Cardiac muscle cell (in vitro differentiated cells and primary cell): Measurements from ENCODE around the gene ADGRE1. TPM values are rescaled to one million over a fixed set of nuclear protein-coding genes. Genes with fewer than 3 reads are reported as not detected.

ENCODE experiments used
- DNase-seq, 2 donors: peaks; one replicate each; pipeline versions ENCODE4 v3.0.0 to v3.0.0-alpha.2; 2010 to 2017; ENCODE audit warnings: low read depth in 1 of 2, low spot score in 1 of 2
- H3K27ac ChIP-seq: fragments of 200-600 bp; sonication (generic); 2 replicates; pipeline ENCODE4 v1.5.1; 2016
- H3K27me3 ChIP-seq: fragments of 200-600 bp; sonication (generic); 2 replicates; pipeline ENCODE4 v1.6.0; 2016; ENCODE audit warnings: control low read depth
- H3K36me3 ChIP-seq: fragments of 200-600 bp; sonication (generic); 2 replicates; pipeline ENCODE4 v1.5.1; 2016; ENCODE audit warnings: control low read depth
- H3K4me1 ChIP-seq: fragments of 200-600 bp; sonication (generic); 2 replicates; pipeline ENCODE4 v1.8.1; 2017; ENCODE audit warnings: low read depth, mild to moderate bottlenecking, mixed run types
- H3K4me3 ChIP-seq: fragments of 200-600 bp; sonication (generic); 2 replicates; pipeline ENCODE4 v1.5.1; 2016; ENCODE audit warnings: mild to moderate bottlenecking
- H3K9me3 ChIP-seq: fragments of 200-600 bp; sonication (generic); 2 replicates; pipeline ENCODE4 v1.5.1; 2017; ENCODE audit warnings: low read depth, mild to moderate bottlenecking, control low read depth
- CTCF ChIP-seq: IDR thresholded peaks from 2 replicates; pipeline ENCODE4 v1.5.1; 2012; ENCODE audit warnings: low read depth, mild to moderate bottlenecking, low read length
- polyA plus RNA-seq: library from polyadenylated mRNA; unstranded; fragments of >200 nt; fragmentation: Nextera tagmentation; extraction: Ambion mirVana; gene quantifications from 2 replicates; pipeline ENCODE4 v1.2.1, GENCODE V29; 2016
- total RNA-seq: library from RNA; depleted of rRNA; stranded (reverse); fragments of >200 nt; gene quantifications from 2 replicates; pipeline ENCODE4 v1.2.3, GENCODE V29; 2016

The ADGRE1 gene
- total RNA-seq, result not detected in 2 replicates
- not detected in 2 replicates for polyA plus RNA-seq

- no peaks in the 10 kb centered on the region for H3K36me3 ChIP-seq
- H3K4me3 ChIP-seq, result no peak within 1 kb of the TSS
- TF ChIP-seq CTCF, result no peak
- no peaks in the 10 kb centered on the region for H3K4me1 ChIP-seq
- H3K9me3 ChIP-seq, result no peaks in the 10 kb centered on the region
- H3K27ac ChIP-seq, result no peak within 1 kb of the TSS
- DNase-seq, result no peak
- H3K27me3 ChIP-seq, result no peaks in the 10 kb centered on the region
These were observed at the start of gene ADGRE1 for GRCh38 chr19:6887316-6887715. TSS of gene ADGRE1 (plus strand) at chr19:6887579. CDS start at chr19:6887609, 30 bp downstream.

GRCh38 chr19:6838062-6838655 lies 49.2 kb upstream of the ADGRE1 start:
- Histone ChIP-seq H3K27me3 (no peaks in the 10 kb centered on the region), H3K4me1 (no peaks in the 10 kb centered on the region), H3K9me3 (no peaks in the 10 kb centered on the region), H3K36me3 (no peaks in the 10 kb centered on the region), H3K4me3 (no peak overlapping the region), H3K27ac (no peak overlapping the region)
- DNase-seq, result no peak
- no peak for TF ChIP-seq CTCF

- Histone ChIP-seq H3K36me3 (no peaks in the 10 kb centered on the region), H3K27me3 (no peaks in the 10 kb centered on the region), H3K4me1 (no peaks in the 10 kb centered on the region), H3K27ac (no peak overlapping the region), H3K9me3 (no peaks in the 10 kb centered on the region), H3K4me3 (no peak overlapping the region)
- no peak for DNase-seq
- no peak for TF ChIP-seq CTCF
These were observed 44.3 kb upstream of the ADGRE1 start for GRCh38 chr19:6842871-6843607.

- Histone ChIP-seq H3K36me3 (no peaks in the 10 kb centered on the region), H3K4me3 (no peak overlapping the region), H3K27me3 (no peaks in the 10 kb centered on the region), H3K9me3 (no peaks in the 10 kb centered on the region), H3K4me1 (no peaks in the 10 kb centered on the region), H3K27ac (no peak overlapping the region)
- no peak for DNase-seq
- no peak for TF ChIP-seq CTCF
These were observed 39.6 kb upstream of the ADGRE1 start for GRCh38 chr19:6847828-6848200.

GRCh38 chr19:6848986-6849385 lies 38.4 kb upstream of the ADGRE1 start:
- H3K36me3 ChIP-seq, result no peaks in the 10 kb centered on the region
- TF ChIP-seq CTCF, result no peak
- no peak for DNase-seq

More at GRCh38 chr19:6848986-6849385, 38.4 kb upstream of the ADGRE1 start:
- Histone ChIP-seq H3K27me3 (no peaks in the 10 kb centered on the region), H3K4me1 (no peaks in the 10 kb centered on the region), H3K4me3 (no peak overlapping the region), H3K9me3 (no peaks in the 10 kb centered on the region), H3K27ac (no peak overlapping the region)
